Breast epithelium (tissue), 4 donors: ENCODE measurements around the gene STXBP3. TPM values are rescaled to one million over a fixed set of nuclear protein-coding genes. Genes with fewer than 3 reads are reported as not detected.

Experiments
- DNase-seq, 2 donors: peaks; one replicate each; pipeline ENCODE4 v3.0.0-alpha.2; 2019; ENCODE audit warnings: low spot score in 2 of 2
- H3K27ac ChIP-seq, 2 donors: fragments of 200-600 bp; sonication (generic) in 1 of 2; one replicate each; pipeline ENCODE4 v1.5.1; 2016 to 2019; ENCODE audit warnings: mild to moderate bottlenecking in 1 of 2
- H3K27me3 ChIP-seq, 2 donors: fragments of 200-600 bp; sonication (generic) in 1 of 2; one replicate each; pipeline versions ENCODE4 v1.5.1 to v1.6.0; 2017 to 2019; ENCODE audit warnings: control low read depth in 1 of 2, mild to moderate bottlenecking in 1 of 2
- H3K36me3 ChIP-seq: fragments of 200-600 bp; one replicate; pipeline ENCODE4 v1.5.1; 2019
- H3K4me1 ChIP-seq, 2 donors: fragments of 200-600 bp; sonication (generic); one replicate each; pipeline ENCODE4 v1.5.1; 2016 to 2019; ENCODE audit warnings: control low read depth in 1 of 2
- H3K4me3 ChIP-seq, 3 donors: fragments of 200-600 bp; sonication (generic); 1 replicate in 2 of 3; 2 replicates in 1 of 3; pipeline ENCODE4 v1.5.1; 2016 to 2019; ENCODE audit warnings: mild to moderate bottlenecking in 3 of 3, moderate library complexity in 2 of 3
- H3K9me3 ChIP-seq, 2 donors: fragments of 200-600 bp; sonication (generic) in 1 of 2; one replicate each; pipeline ENCODE4 v1.5.1; 2016 to 2019; ENCODE audit warnings: control low read depth in 1 of 2
- CTCF ChIP-seq, 3 donors: fragments of 450-650 bp; IDR thresholded peaks; one replicate each; pipeline ENCODE4 v1.5.1; 2016 to 2017; ENCODE audit warnings: antibody characterized with exemption in 3 of 3, mild to moderate bottlenecking in 3 of 3, moderate library complexity in 3 of 3
- POLR2A ChIP-seq: fragments of 450-650 bp; IDR thresholded peaks from one replicate; pipeline ENCODE4 v1.6.1; 2016; ENCODE audit warnings: antibody characterized with exemption, mild to moderate bottlenecking, moderate library complexity
- POLR2AphosphoS5 ChIP-seq, 3 donors: sonication (generic); formaldehyde crosslinking; IDR thresholded peaks; one replicate each; pipeline ENCODE4 v1.6.1; 2017; ENCODE audit warnings: antibody characterized with exemption in 3 of 3
- intact Hi-C: fragments of 100-400 bp; cut with DNase I; formaldehyde crosslinking; loops from one replicate; pipeline ENCODE4 v1.15.1; 2023; ENCODE audit warnings: low total_unique reads
- total RNA-seq, 3 donors: library from RNA; depleted of rRNA; stranded (reverse); fragments of >200 nt; gene quantifications; one replicate each; pipeline ENCODE4 v1.1.0, GENCODE V29; 2016

The STXBP3 gene
- total RNA-seq, 3 donors from 2014 or later = 62.6 to 127 (median 79.5) TPM

GRCh38 chr1:108843390-108844137, 97.1 kb downstream of the STXBP3 start:
- Histone ChIP-seq H3K27me3 (no peaks in the 10 kb centered on the region), H3K9me3 (no peaks in the 10 kb centered on the region), H3K4me3 (no peak overlapping the region), H3K36me3 (no peaks in the 10 kb centered on the region), H3K27ac (no peak overlapping the region), H3K4me1 (no peaks in the 10 kb centered on the region)
- no peak for TF ChIP-seq CTCF (IDR thresholded peaks at IDR 0.05)
- no peak for TF ChIP-seq POLR2A
- TF ChIP-seq POLR2AphosphoS5 (IDR thresholded peaks at IDR 0.05) = no peak
- no peak for DNase-seq
- intact Hi-C loops = no loop called here

- no peaks in the 10 kb centered on the region for H3K27me3 ChIP-seq
- H3K4me3 ChIP-seq = no peak overlapping the region
- no peaks in the 10 kb centered on the region for H3K36me3 ChIP-seq
- H3K27ac ChIP-seq = peak overlapping the region; percentile 65 to 69
- no peaks in the 10 kb centered on the region for H3K9me3 ChIP-seq
- no peaks in the 10 kb centered on the region for H3K4me1 ChIP-seq
- intact Hi-C loops = no loop called here
- TF ChIP-seq POLR2A (no peak), CTCF (IDR thresholded peaks at IDR 0.05) (no peak), POLR2AphosphoS5 (IDR thresholded peaks at IDR 0.05) (no peak)
- no peak for DNase-seq
Measured at GRCh38 chr1:108845446-108845845, 99.0 kb downstream of the STXBP3 start.

- Histone ChIP-seq H3K4me1 (no peaks in the 10 kb centered on the region), H3K4me3 (no peak overlapping the region), H3K9me3 (no peaks in the 10 kb centered on the region), H3K27me3 (no peaks in the 10 kb centered on the region), H3K36me3 (no peaks in the 10 kb centered on the region), H3K27ac (peak overlapping the region; percentile 65 to 69)
- TF ChIP-seq CTCF (IDR thresholded peaks at IDR 0.05) (no peak), POLR2A (no peak), POLR2AphosphoS5 (IDR thresholded peaks at IDR 0.05) (no peak)
- peak in 1 of 2 donors; percentile 45 for DNase-seq
- intact Hi-C loops = no loop called here
Measured at GRCh38 chr1:108845991-108846390, 99.5 kb downstream of the STXBP3 start.

- Histone ChIP-seq H3K4me1 (no peaks in the 10 kb centered on the region), H3K36me3 (no peaks in the 10 kb centered on the region), H3K4me3 (no peak overlapping the region), H3K9me3 (no peaks in the 10 kb centered on the region), H3K27me3 (no peaks in the 10 kb centered on the region), H3K27ac (no peak overlapping the region)
- DNase-seq = no peak
- no peak for TF ChIP-seq POLR2A
- no peak for TF ChIP-seq POLR2AphosphoS5 (IDR thresholded peaks at IDR 0.05)
- no peak for TF ChIP-seq CTCF (IDR thresholded peaks at IDR 0.05)
- intact Hi-C loops = no loop called here
Measured at GRCh38 chr1:108847494-108847893, 101.0 kb downstream of the STXBP3 start.

GRCh38 chr1:108848806-108849205, 102.3 kb downstream of the STXBP3 start:
- Histone ChIP-seq H3K4me1 (no peaks in the 10 kb centered on the region), H3K36me3 (no peaks in the 10 kb centered on the region), H3K9me3 (no peaks in the 10 kb centered on the region), H3K4me3 (no peak overlapping the region), H3K27me3 (no peaks in the 10 kb centered on the region), H3K27ac (no peak overlapping the region)
- no peak for DNase-seq
- intact Hi-C loops = no loop called here
- TF ChIP-seq POLR2AphosphoS5 (IDR thresholded peaks at IDR 0.05) = no peak
- TF ChIP-seq CTCF (IDR thresholded peaks at IDR 0.05) = no peak
- no peak for TF ChIP-seq POLR2A
